SK-N-SH treated with all-trans-retinoic acid at 6 μM for 48 hours (cell line): ENCODE data around the gene SPAG5.

Experiments used
- ARNTL ChIP-seq: fragments of 450-650 bp; formaldehyde crosslinking; IDR thresholded peaks from 2 replicates; pipeline ENCODE4 v1.5.0; 2020; ENCODE audit warnings: low read depth, mild to moderate bottlenecking, moderate library complexity, borderline replicate concordance
- CSRNP3 ChIP-seq: fragments of 250-450 bp; sonication (Bioruptor Pico); IDR thresholded peaks from 2 replicates; pipeline ENCODE4 v1.5.1; 2021; ENCODE audit warnings: mild to moderate bottlenecking, moderate library complexity
- GLIS3 ChIP-seq: fragments of 250-450 bp; sonication (Bioruptor Pico); IDR thresholded peaks from 2 replicates; pipeline ENCODE4 v1.5.0; 2020; ENCODE audit warnings: mild to moderate bottlenecking, moderate library complexity
- ISL1 ChIP-seq: fragments of 250-450 bp; sonication (Bioruptor Pico); IDR thresholded peaks from 2 replicates; pipeline ENCODE4 v2.1.2; 2022; ENCODE audit warnings: mild to moderate bottlenecking, moderate library complexity
- OSR1 ChIP-seq: fragments of 250-450 bp; sonication (Bioruptor Pico); IDR thresholded peaks from 2 replicates; pipeline ENCODE4 v1.8.0; 2022; ENCODE audit warnings: moderate library complexity, mild to moderate bottlenecking, inconsistent platforms
- PATZ1 ChIP-seq: fragments of 250-450 bp; sonication (Bioruptor Pico); IDR thresholded peaks from 2 replicates; pipeline ENCODE4 v1.8.0; 2020; ENCODE audit warnings: mild to moderate bottlenecking, moderate library complexity, borderline replicate concordance
- ZFP30 ChIP-seq: fragments of 450-650 bp; formaldehyde crosslinking; IDR thresholded peaks from 2 replicates; pipeline ENCODE4 v1.5.0; 2022; ENCODE audit warnings: mild to moderate bottlenecking, moderate library complexity

GRCh38 chr17:28622186-28622585 lies 23.4 kb upstream of the SPAG5 start:
- TF ChIP-seq GLIS3 (CRISPR knock-in tag) (no peak), ARNTL (CRISPR knock-in tag) (no peak), ISL1 (no peak), ZFP30 (CRISPR knock-in tag) (no peak), PATZ1 (CRISPR knock-in tag) (no peak), CSRNP3 (CRISPR knock-in tag) (no peak), OSR1 (CRISPR knock-in tag) (no peak)
